ENCODE data around the gene ARF1. TPM values are rescaled to one million over a fixed set of nuclear protein-coding genes. Genes with fewer than 3 reads are reported as not detected.
"Not testable (repeated sequence)": the region's sequence is repeated elsewhere in the genome, so short reads cannot be mapped to it uniquely, and the experiment has no call there.

The ARF1 gene
- total RNA-seq, 2 donors from 2014 or later, result 415 to 503 TPM

DNA sequence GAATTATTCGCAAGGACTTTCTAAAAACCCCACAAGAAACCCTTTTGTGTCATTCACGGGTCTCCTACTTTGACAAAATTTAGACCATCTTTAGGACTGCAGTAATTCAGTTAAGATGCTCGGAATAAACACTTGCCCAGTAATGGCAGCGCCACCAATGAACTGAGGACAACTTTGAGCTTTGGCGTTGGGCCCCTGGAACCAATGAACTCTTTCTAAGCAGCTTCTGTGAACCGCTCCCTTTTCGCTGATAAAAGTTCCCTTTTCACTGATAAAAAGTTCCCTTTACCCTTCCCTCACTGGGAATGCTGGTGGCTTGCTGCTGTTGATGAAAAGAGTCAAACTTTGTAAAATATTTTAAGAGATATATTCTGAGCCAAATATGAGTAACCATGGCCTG lies 28.0 kb downstream of the ARF1 start:
- DNase-seq (ENCODE audit: low spot score), result no peak
- Mint-ChIP-seq H3K9me3 (no peaks in the 10 kb centered on the region), H3K4me1 (ENCODE audit: low read depth in 2 of 2) (peaks cover 14 to 16% of the 10 kb centered on the region in 2 donors), H3K27me3 (no peaks in the 10 kb centered on the region), H3K36me3 (no peaks in the 10 kb centered on the region), H3K4me3 (no peak overlapping the region), H3K27ac (no peak overlapping the region)
- no peak for ATAC-seq

DNA sequence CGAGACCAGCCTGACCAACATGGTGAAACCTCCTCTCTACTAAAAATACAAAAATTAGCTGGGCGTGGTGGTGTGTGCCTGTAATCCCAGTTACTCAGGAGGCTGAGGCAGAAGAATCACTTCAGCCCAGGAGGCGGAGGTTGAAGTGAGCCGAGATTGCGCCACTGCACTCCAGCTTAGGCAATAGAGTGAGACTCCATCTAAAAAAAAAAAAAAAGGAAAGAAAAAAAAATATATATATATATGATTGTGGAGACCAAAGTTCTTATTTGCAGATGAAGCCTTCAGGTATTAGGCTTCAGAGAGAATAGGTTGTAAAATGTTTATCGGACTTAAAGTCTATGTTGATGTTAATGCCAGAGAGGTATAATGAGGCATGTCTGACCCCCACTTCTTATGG lies 28.8 kb downstream of the ARF1 start:
- H3K27ac Mint-ChIP-seq; ATAC-seq; H3K9me3 Mint-ChIP-seq; H3K4me3 Mint-ChIP-seq; H3K27me3 Mint-ChIP-seq; H3K36me3 Mint-ChIP-seq; DNase-seq (ENCODE audit: low spot score): not testable (repeated sequence)
- H3K4me1 Mint-ChIP-seq (ENCODE audit: low read depth in 2 of 2), result peaks cover 14 to 16% of the 10 kb centered on the region in 2 donors

DNA sequence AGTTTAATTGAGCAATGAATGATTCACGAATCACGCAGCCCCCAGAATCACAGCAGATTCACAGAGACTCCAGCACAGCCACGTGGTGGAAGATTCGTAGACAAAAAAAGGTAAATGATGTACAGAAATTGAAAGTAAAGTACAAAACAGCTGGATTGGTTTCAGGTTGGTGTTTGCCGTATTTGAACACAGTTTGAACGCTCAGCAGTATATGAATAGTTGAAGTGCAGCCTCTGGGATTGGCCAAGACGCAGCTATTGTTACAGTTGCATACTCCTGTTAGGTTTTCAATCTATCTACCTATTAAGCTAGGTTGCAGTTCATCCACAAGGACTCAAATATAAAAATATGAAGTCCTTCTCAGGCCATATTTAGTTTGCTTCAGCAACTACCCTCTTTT lies 29.7 kb downstream of the ARF1 start:
- no peak overlapping the region for H3K4me3 Mint-ChIP-seq
- H3K27me3 Mint-ChIP-seq, result no peaks in the 10 kb centered on the region
- DNase-seq (ENCODE audit: low spot score) (no peak), ATAC-seq (no peak)
- no peaks in the 10 kb centered on the region for H3K9me3 Mint-ChIP-seq
- H3K4me1 Mint-ChIP-seq (ENCODE audit: low read depth in 2 of 2), result peaks cover 9 to 16% of the 10 kb centered on the region in 2 donors
- H3K27ac Mint-ChIP-seq, result no peak overlapping the region
- H3K36me3 Mint-ChIP-seq, result no peaks in the 10 kb centered on the region

DNA sequence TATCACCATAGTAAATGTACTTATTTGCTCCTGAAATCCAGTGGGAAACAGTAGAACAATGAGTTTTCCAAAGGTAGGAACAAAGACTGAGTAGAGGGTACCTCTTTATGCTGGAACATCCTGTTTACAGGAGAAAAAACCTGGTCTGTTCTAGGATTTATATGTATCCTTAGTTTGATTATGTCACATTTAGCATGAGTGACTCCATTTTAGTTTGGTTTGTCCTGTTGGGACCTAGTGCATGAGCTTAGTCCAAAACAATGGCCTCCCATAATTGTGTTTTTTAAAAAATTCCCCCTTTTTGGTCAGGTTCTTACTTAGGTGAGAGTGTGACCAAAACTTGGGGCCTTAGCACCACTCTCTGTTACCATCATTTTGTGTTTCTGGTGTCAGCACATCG lies 30.1 kb downstream of the ARF1 start:
- Mint-ChIP-seq H3K36me3 (no peaks in the 10 kb centered on the region), H3K27ac (no peak overlapping the region), H3K4me3 (no peak overlapping the region), H3K9me3 (no peaks in the 10 kb centered on the region), H3K4me1 (ENCODE audit: low read depth in 2 of 2) (peaks cover 9 to 16% of the 10 kb centered on the region in 2 donors), H3K27me3 (no peaks in the 10 kb centered on the region)
- DNase-seq (ENCODE audit: low spot score) (no peak), ATAC-seq (no peak)

DNA sequence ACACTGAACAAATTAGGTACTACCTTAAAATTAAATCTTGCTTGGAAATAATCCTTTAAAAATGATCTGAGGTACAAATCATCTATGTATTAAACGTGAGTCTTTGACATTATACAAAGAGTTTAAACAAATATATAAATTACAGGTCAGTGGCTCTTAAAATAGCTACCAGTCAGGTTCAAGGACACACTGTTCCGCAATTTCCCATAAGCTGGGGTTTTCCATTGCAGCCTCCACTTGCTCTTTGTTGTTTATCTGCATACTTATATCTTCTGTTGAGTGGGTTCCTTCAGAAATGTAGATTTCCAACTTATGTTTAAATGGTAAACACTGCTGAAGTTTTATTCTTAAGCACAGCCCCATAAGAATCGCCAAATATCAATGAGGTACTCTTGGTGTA lies 32.3 kb downstream of the ARF1 start:
- peaks cover 5% of the 10 kb centered on the region for H3K36me3 Mint-ChIP-seq
- no peaks in the 10 kb centered on the region for H3K27me3 Mint-ChIP-seq
- H3K4me1 Mint-ChIP-seq (ENCODE audit: low read depth in 2 of 2), result peaks cover 2 to 4% of the 10 kb centered on the region in 2 donors

DNA sequence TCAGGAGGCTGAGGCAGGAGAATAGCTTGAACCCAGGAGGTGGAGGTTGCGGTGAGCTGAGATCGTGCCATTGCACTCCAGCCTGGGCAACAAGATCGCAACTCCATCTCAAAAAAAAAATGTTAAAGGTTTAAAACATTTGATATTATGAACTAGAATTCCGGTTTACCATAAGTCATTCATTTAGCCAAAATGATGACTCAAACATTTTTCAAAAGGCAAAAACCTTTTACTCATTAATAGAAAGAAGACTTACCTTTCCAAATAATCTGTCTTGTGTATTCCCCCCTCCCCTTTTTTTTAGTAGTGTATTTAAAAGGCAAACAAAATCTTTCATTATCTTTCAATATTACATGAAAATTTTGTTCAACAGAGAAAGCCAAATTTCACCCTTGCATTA lies 34.8 kb downstream of the ARF1 start:
- DNase-seq (ENCODE audit: low spot score), result no peak
- no peak for ATAC-seq
- Mint-ChIP-seq H3K36me3 (peaks cover 5% of the 10 kb centered on the region), H3K4me3 (no peak overlapping the region), H3K27ac (no peak overlapping the region), H3K4me1 (ENCODE audit: low read depth in 2 of 2) (no peaks in the 10 kb centered on the region), H3K27me3 (no peaks in the 10 kb centered on the region), H3K9me3 (no peaks in the 10 kb centered on the region)

More for the DNA sequence above, 32.3 kb downstream of the ARF1 start:
- H3K9me3 Mint-ChIP-seq, result no peaks in the 10 kb centered on the region
- DNase-seq (ENCODE audit: low spot score), result no peak
- no peak overlapping the region for H3K27ac Mint-ChIP-seq
- no peak overlapping the region for H3K4me3 Mint-ChIP-seq
- no peak for ATAC-seq

DNA sequence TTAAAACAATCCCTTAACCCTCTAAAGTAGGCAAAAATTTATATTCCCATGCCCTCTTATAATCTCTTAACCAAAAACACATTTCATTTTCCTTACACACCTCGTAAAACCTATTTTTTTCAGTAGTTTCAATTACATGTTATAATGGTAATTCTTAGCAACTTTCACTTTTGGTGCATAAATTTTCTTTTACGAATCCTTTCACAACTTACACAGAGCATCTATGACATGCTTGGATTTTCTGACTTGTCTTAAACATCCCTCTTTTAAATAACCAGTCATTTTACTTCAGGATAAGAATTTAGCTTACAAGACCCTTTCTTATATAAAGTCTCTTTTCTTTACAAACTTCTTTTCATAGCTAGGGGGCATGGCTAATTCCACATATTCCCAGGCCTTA lies 35.5 kb downstream of the ARF1 start:
- DNase-seq (ENCODE audit: low spot score), result no peak

DNA sequence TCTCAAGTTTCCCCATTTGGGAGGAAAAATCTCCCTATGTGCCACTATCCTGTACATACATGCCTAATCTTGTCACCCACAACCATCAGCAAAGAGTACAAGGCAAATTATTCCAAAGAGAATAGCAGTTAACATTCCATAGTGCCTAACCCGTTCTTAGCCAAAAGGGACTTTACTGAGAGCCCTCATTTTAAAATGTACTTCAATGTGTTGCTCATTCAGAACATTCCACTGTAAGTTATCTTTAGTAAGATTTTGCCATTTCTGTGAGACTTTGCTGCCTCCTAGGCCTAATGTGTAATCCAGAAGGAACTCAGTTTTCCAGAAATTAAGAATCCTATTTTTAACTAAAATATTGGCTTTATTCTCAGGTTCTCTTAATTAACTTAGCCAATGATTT lies 37.8 kb downstream of the ARF1 start:
- peaks cover 0 to 8% of the 10 kb centered on the region in 2 donors for H3K27me3 Mint-ChIP-seq
- no peak for ATAC-seq
- H3K4me3 Mint-ChIP-seq, result no peak overlapping the region
- H3K4me1 Mint-ChIP-seq (ENCODE audit: low read depth in 2 of 2), result no peaks in the 10 kb centered on the region
- H3K27ac Mint-ChIP-seq, result no peak overlapping the region
- no peaks in the 10 kb centered on the region for H3K9me3 Mint-ChIP-seq
- H3K36me3 Mint-ChIP-seq, result peaks cover 5% of the 10 kb centered on the region
- DNase-seq (ENCODE audit: low spot score), result no peak

More for the DNA sequence above, 35.5 kb downstream of the ARF1 start:
- H3K4me3 Mint-ChIP-seq, result no peak overlapping the region
- no peaks in the 10 kb centered on the region for H3K9me3 Mint-ChIP-seq
- ATAC-seq, result no peak
- peaks cover 5% of the 10 kb centered on the region for H3K36me3 Mint-ChIP-seq
- no peaks in the 10 kb centered on the region for H3K4me1 Mint-ChIP-seq (ENCODE audit: low read depth in 2 of 2)
- H3K27me3 Mint-ChIP-seq, result peaks cover 0 to 4% of the 10 kb centered on the region in 2 donors
- no peak overlapping the region for H3K27ac Mint-ChIP-seq

DNA sequence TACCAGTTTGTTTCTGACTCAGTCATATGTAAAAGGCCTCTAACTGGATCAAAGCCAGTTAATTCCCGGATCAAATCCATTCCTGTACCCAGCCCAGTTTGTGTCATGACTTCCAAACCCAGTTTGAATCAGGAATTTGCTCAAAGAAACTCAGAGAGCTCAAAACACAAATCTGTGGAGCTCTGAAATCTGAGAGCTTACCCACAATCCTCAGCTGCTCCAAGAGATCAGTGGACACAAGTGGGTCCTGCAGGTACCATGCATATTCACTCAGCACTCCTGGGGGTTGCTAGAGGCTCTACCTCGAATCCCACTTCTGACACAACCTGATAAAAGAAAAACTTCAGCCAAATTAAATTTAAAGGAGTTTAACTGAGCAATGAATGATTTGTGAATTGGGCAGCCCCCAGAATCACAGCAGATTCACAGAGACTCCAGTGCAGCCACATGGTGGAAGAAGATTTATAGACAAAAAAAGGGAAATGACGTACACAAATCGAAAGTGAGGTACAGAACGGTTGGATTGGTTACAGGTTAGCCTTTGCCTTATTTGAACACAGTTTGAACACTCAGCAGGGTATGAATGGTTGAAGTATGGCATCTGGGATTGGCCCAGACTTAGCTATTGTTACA lies 38.5 kb downstream of the ARF1 start:
- H3K27me3 Mint-ChIP-seq, result peaks cover 0 to 8% of the 10 kb centered on the region in 2 donors
- H3K4me3 Mint-ChIP-seq, result no peak overlapping the region
- H3K4me1 Mint-ChIP-seq (ENCODE audit: low read depth in 2 of 2), result no peaks in the 10 kb centered on the region
- peaks cover 5% of the 10 kb centered on the region for H3K36me3 Mint-ChIP-seq
- ATAC-seq (no peak), DNase-seq (ENCODE audit: low spot score) (no peak)
- H3K27ac Mint-ChIP-seq, result no peak overlapping the region
- H3K9me3 Mint-ChIP-seq, result no peaks in the 10 kb centered on the region

DNA sequence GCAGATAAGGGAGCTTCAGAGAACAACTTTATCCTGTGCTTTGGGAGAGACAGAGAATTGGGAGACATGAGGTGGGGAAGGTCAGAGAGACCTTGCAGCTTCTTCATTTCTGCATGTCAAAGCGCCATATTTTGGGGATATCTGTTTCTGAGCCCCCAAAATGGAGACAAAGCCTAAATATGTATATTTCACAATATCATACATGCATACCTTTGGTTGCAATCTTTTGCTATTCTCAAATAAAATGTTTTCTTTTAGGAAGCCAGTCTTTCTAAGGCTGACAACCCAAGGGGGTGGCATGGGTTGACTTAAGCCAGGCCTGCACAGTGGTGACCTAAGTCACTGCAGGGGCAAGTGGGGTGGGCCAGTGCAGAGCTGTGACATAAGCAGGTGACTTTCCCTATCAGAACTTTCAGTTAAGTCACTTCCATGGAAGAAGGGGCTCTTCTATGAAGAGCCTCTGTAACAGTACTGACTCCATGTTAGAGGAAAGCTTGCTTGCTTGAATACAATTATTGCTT lies 40.5 kb downstream of the ARF1 start:
- Mint-ChIP-seq H3K27me3 (peaks cover 6 to 8% of the 10 kb centered on the region in 2 donors), H3K9me3 (no peaks in the 10 kb centered on the region), H3K4me1 (ENCODE audit: low read depth in 2 of 2) (no peaks in the 10 kb centered on the region), H3K4me3 (no peak overlapping the region), H3K36me3 (peaks cover 3% of the 10 kb centered on the region), H3K27ac (no peak overlapping the region)
- DNase-seq (ENCODE audit: low spot score) (no peak), ATAC-seq (no peak)

DNA sequence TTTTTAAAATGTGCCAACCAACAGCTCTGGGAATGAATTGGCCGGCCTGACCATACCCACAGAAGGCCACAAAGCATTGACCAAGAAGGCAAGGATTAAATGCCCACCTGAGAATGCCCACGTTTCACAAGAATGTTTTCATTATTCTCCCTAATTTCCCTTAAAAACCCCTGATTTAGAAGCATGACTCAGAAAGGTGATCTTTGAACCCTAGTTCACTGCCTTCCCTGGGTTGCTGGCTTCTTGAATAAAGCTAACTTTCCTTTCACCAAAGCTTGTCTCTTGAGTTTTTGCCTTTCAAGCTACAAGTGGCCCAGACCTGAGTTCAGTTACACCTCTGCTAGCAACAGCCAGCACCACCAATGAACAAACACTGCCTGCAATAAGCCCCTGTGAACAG lies 41.0 kb downstream of the ARF1 start:
- no peaks in the 10 kb centered on the region for H3K36me3 Mint-ChIP-seq
- no peak for DNase-seq (ENCODE audit: low spot score)
- no peak overlapping the region for H3K27ac Mint-ChIP-seq
- H3K9me3 Mint-ChIP-seq, result no peaks in the 10 kb centered on the region
- ATAC-seq, result no peak
- no peak overlapping the region for H3K4me3 Mint-ChIP-seq
- H3K4me1 Mint-ChIP-seq (ENCODE audit: low read depth in 2 of 2), result no peaks in the 10 kb centered on the region
- H3K27me3 Mint-ChIP-seq, result peaks cover 6 to 8% of the 10 kb centered on the region in 2 donors

DNA sequence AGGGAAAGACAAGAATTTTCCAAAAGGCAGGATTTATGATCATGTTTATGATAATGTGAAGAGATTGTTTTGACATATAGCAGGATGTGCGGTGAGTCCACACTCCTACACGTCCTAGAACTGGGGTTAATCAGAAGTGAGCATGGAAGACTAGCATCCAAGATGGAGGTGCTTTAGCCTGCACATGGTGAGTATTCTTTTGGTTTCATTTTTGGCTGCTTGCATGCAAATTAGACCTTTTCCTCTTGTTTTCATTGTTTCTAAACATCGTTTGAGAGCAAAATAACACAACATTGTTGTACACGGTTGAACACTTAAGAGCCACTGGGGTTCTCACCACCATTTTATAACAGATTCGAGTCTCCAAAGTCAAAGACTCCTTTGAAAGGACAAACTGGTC lies 42.7 kb downstream of the ARF1 start:
- Mint-ChIP-seq H3K4me3 (no peak overlapping the region), H3K9me3 (no peaks in the 10 kb centered on the region), H3K4me1 (ENCODE audit: low read depth in 2 of 2) (no peaks in the 10 kb centered on the region), H3K36me3 (no peaks in the 10 kb centered on the region), H3K27me3 (peaks cover 6 to 8% of the 10 kb centered on the region in 2 donors), H3K27ac (no peak overlapping the region)
- ATAC-seq (no peak), DNase-seq (ENCODE audit: low spot score) (no peak)

DNA sequence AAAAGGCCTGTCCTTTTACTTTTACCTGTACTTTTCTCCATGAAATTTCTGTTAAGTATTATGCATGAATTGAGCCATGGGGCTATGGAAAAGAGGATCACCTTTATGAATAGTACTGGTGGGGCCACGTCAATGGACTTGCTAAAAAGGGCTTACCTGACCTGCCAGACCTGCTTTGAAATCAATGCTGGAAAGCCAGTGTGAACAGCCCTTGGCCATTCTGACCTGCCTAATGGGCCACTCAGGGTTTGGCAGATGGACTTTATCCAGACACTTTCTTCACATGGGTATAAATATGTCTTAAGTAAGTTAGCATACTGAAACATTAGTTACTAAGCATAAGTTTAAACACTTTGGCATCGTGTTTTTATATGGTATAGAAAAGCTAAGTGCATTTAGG lies 49.3 kb downstream of the ARF1 start:
- Mint-ChIP-seq H3K27me3 (peaks cover 2 to 6% of the 10 kb centered on the region in 2 donors), H3K4me1 (ENCODE audit: low read depth in 2 of 2) (peaks cover 2 to 3% of the 10 kb centered on the region in 2 donors), H3K36me3 (no peaks in the 10 kb centered on the region), H3K27ac (no peak overlapping the region), H3K4me3 (no peak overlapping the region), H3K9me3 (no peaks in the 10 kb centered on the region)
- ATAC-seq (no peak), DNase-seq (ENCODE audit: low spot score) (no peak)

DNA sequence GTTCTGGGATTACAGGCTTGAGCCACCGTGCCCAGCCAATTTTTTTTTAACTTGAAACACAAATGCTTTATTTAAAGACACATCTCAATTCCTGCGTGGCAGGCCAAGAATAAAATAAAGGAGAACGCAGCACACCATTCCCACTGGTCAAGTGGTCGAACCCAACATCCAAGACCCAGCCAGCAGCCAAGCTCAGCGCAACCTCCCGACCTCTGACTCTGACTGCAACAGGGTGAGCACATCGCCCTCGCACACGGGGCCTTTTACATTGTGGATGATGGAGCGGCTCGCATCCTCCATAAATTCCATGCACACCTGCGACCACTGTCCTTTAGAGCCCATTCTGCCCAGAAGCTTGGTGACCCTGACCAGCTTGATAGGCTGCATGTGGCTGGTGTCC lies 52.1 kb downstream of the ARF1 start:
- no peaks in the 10 kb centered on the region for H3K9me3 Mint-ChIP-seq
- no peaks in the 10 kb centered on the region for H3K36me3 Mint-ChIP-seq
- ATAC-seq, result no peak

DNA sequence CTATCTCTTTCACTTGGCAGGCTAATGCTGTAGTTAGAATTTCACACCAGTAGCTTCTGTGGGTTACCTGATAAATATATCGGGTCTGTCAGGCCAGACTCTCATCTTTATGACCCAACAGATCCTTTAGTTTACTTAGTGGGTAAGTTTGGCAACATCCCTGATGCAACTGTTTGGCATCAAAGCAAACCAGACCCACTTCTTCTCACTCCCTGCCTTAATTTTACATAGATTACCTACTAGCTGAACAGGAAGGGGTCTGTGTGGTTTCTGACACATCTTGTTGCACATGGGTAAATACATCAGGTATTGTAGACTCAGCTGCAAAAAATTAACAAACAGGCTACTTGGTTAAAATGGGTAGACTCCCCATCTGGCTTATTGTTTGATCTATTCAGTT lies 54.4 kb downstream of the ARF1 start:
- Mint-ChIP-seq H3K9me3 (no peaks in the 10 kb centered on the region), H3K36me3 (no peaks in the 10 kb centered on the region), H3K27me3 (peaks cover 0 to 2% of the 10 kb centered on the region in 2 donors), H3K27ac (peak overlapping the region; percentile 24 to 30), H3K4me3 (peak overlapping the region; percentile 28), H3K4me1 (ENCODE audit: low read depth in 2 of 2) (peaks cover 9 to 10% of the 10 kb centered on the region in 2 donors)
- DNase-seq (ENCODE audit: low spot score), result no peak
- no peak for ATAC-seq

More for the DNA sequence above, 52.1 kb downstream of the ARF1 start:
- Mint-ChIP-seq H3K27me3 (peaks cover 0 to 2% of the 10 kb centered on the region in 2 donors), H3K4me3 (no peak overlapping the region), H3K4me1 (ENCODE audit: low read depth in 2 of 2) (peaks cover 10% of the 10 kb centered on the region in 2 donors), H3K27ac (no peak overlapping the region)
- DNase-seq (ENCODE audit: low spot score), result no peak
